Panc1 (cell line): ENCODE data around the gene ACSS3. TPM values are rescaled to one million over a fixed set of nuclear protein-coding genes. Genes with fewer than 3 reads are reported as not detected.

Experiments used
- ATAC-seq: fragments of 200-7000 bp; cut with Tn5 transposase; 2 replicates; pipeline ENCODE4 v1.9.1; 2020; ENCODE audit warnings: mild to moderate bottlenecking, moderate library complexity
- BruUV-seq: library from RNA; stranded (reverse); fragments of 400-500 nt; replicated peaks from 2 replicates; lab custom pipeline; 2021; lab: Mats Ljungman, UMichigan
- CTCF ChIA-PET: fragments of 300-600 bp; sonication (Branson Sonifier 250); formaldehyde crosslinking; loops from one replicate; lab custom pipeline; 2022; ENCODE audit warnings: antibody characterized with exemption; lab: Charles Lee
- POLR2A ChIA-PET: fragments of 300-600 bp; sonication (Branson Sonifier 250); formaldehyde crosslinking; loops from one replicate; lab custom pipeline; 2022; ENCODE audit warnings: antibody characterized with exemption; lab: Charles Lee
- DNase-seq: peaks from one replicate; pipeline ENCODE4 v3.0.0-alpha.2; 2010; ENCODE audit warnings: low read depth, low spot score
- H3K27ac ChIP-seq: 2 replicates; pipeline ENCODE4 v1.5.1; 2011; ENCODE audit warnings: mild to moderate bottlenecking, low read length, inconsistent platforms
- H3K27me3 ChIP-seq: fragments of 200-500 bp; sonication (Bioruptor generic); 2 replicates; pipeline ENCODE4 v1.6.0; 2014; ENCODE audit warnings: low read length, inconsistent platforms; ENCODE audit not compliant: control insufficient read depth, insufficient read depth
- H3K36me3 ChIP-seq: fragments of 200-500 bp; sonication (Bioruptor generic); 2 replicates; pipeline ENCODE4 v1.5.1; 2014; ENCODE audit warnings: inconsistent platforms, mild to moderate bottlenecking, low read length, moderate library complexity; ENCODE audit not compliant: control insufficient read depth, insufficient read depth
- H3K4me1 ChIP-seq: 2 replicates; pipeline ENCODE4 v1.5.1; 2011; ENCODE audit warnings: inconsistent platforms, mild to moderate bottlenecking, low read length, moderate library complexity; ENCODE audit not compliant: control insufficient read depth, insufficient read depth
- H3K4me3 ChIP-seq, 2 experiments: 2 replicates each; pipeline ENCODE4 v1.5.1; 2011 to 2012; ENCODE audit warnings: low read depth in 2 of 2, low read length in 2 of 2, mild to moderate bottlenecking in 2 of 2, inconsistent platforms in 1 of 2, moderate library complexity in 1 of 2
- H3K9me3 ChIP-seq: fragments of 200-500 bp; sonication (Bioruptor generic); 2 replicates; pipeline ENCODE4 v1.5.1; 2014; ENCODE audit warnings: low read depth, mild to moderate bottlenecking, inconsistent platforms, low read length, moderate library complexity; ENCODE audit not compliant: control insufficient read depth, insufficient read depth
- CTCF ChIP-seq: fragments of 450-650 bp; IDR thresholded peaks from 2 replicates; pipeline ENCODE4 v1.5.1; 2017; ENCODE audit warnings: mild to moderate bottlenecking
- POLR2AphosphoS5 ChIP-seq: IDR thresholded peaks from 2 replicates; pipeline ENCODE4 v1.6.1; 2012; ENCODE audit warnings: mild to moderate bottlenecking, low read depth, low read length, moderate library complexity
- REST ChIP-seq, 2 experiments: IDR thresholded peaks; 2 replicates each; pipeline ENCODE4 v1.6.1; 2011 to 2012; ENCODE audit warnings: low read depth in 2 of 2, control low read depth in 1 of 2, low read length in 1 of 2, mild to moderate bottlenecking in 1 of 2, moderate library complexity in 1 of 2; ENCODE audit not compliant: insufficient read depth in 1 of 2
- SIN3A ChIP-seq: IDR thresholded peaks from 2 replicates; pipeline ENCODE4 v1.6.1; 2012; ENCODE audit warnings: low read depth, mild to moderate bottlenecking, low read length, moderate library complexity, borderline replicate concordance; ENCODE audit not compliant: insufficient read depth
- TCF7L2 ChIP-seq: IDR thresholded peaks from 2 replicates; pipeline ENCODE4 v1.6.1; 2011; ENCODE audit warnings: mild to moderate bottlenecking, low read depth, low read length, inconsistent platforms
- in situ Hi-C: cut with HindIII; loops from 2 replicates; pipeline ENCODE4 v1.10.0; 2016; ENCODE audit warnings: low sequenced_read_pairs, low pct_unique_long_range_greater_than_20kb
- intact Hi-C: fragments of 100-400 bp; cut with micrococcal nuclease; formaldehyde crosslinking; loops from one replicate; pipeline ENCODE4 v1.10.0; 2022; ENCODE audit not compliant: unreplicated experiment
- total RNA-seq: library from RNA; stranded (reverse); gene quantifications from one replicate; pipeline ENCODE4 v1.2.1, GENCODE V29; 2021; ENCODE audit not compliant: unreplicated experiment

ACSS3 gene
- total RNA-seq, 1 experiment from 2014 or later: 0.10 TPM

GRCh38 chr12:81170072-81170471 is 92.2 kb downstream of the ACSS3 start:
- ATAC-seq (no peak), DNase-seq (no peak)
- ChIA-PET CTCF (no interaction called here), POLR2A (no interaction called here)
- no TSS peak for BruUV-seq
- Histone ChIP-seq H3K27ac (no peak overlapping the region), H3K9me3 (no peaks in the 10 kb centered on the region), H3K4me1 (no peaks in the 10 kb centered on the region), H3K27me3 (no peaks in the 10 kb centered on the region), H3K36me3 (no peaks in the 10 kb centered on the region), H3K4me3 (no peak overlapping the region)
- intact Hi-C loops (no loop called here), in situ Hi-C loops (no loop called here)
- TF ChIP-seq CTCF (no peak), POLR2AphosphoS5 (no peak), TCF7L2 (no peak), SIN3A (no peak), REST (IDR thresholded peaks at IDR 0.05; ENCODE audit: insufficient read depth in 1 of 2, low read depth in 2 of 2, low read length in 1 of 2) (no peak)

DNA sequence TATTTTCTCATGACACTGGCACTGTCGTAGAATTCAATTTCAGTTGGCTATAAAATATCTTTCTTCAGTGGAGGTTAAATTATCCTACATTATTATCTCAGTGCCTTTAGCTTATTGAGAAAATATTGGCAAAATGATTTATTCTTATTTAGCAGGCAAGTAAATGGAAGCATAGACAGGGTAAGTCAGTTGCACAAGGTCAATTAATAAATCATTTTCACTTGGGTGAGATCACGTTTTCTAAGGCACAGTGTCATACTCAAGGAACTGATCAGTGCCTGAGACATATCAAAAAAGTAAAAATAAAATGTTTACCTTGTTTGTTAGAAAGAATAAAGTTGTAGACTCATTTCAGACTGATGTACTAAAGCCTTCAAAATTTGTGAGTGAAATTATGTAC is 95.0 kb downstream of the ACSS3 start:
- H3K27ac ChIP-seq: no peak overlapping the region
- CTCF ChIA-PET: no interaction called here
- no TSS peak for BruUV-seq
- no peak for ATAC-seq
- H3K4me1 ChIP-seq: no peaks in the 10 kb centered on the region
- H3K27me3 ChIP-seq: no peaks in the 10 kb centered on the region
- no peaks in the 10 kb centered on the region for H3K9me3 ChIP-seq
- in situ Hi-C loops: no loop called here
- H3K4me3 ChIP-seq: no peak overlapping the region
- TF ChIP-seq CTCF: no peak
- intact Hi-C loops: no loop called here
- DNase-seq: no peak
- POLR2A ChIA-PET: no interaction called here
- no peaks in the 10 kb centered on the region for H3K36me3 ChIP-seq

DNA sequence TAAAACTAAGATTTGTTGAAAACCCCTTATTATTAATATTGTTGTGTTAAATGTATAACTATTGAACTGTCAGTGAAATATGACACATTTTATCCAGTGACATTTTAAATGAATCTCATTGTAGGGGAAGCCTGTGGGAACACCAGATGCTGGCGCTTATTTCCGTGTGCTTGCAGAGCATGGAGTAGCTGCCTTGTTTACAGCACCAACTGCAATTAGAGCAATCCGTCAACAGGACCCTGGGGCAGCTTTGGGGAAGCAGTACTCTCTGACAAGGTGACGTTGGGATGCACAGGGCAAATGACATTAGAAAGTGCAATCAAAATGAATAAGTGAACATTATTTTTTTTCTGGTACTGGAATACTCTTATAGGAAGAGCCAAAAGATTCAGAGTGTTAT is 96.8 kb downstream of the ACSS3 start:
- Histone ChIP-seq H3K9me3 (no peaks in the 10 kb centered on the region), H3K27me3 (no peaks in the 10 kb centered on the region), H3K4me1 (no peaks in the 10 kb centered on the region), H3K27ac (no peak overlapping the region), H3K4me3 (no peak overlapping the region), H3K36me3 (no peaks in the 10 kb centered on the region)
- DNase-seq: no peak
- no TSS peak for BruUV-seq
- in situ Hi-C loops (no loop called here), intact Hi-C loops (no loop called here)
- CTCF ChIA-PET: no interaction called here
- no peak for TF ChIP-seq POLR2AphosphoS5
- TF ChIP-seq CTCF: no peak
- TF ChIP-seq TCF7L2: no peak
- TF ChIP-seq SIN3A: no peak
- no peak for TF ChIP-seq REST (IDR thresholded peaks at IDR 0.05; ENCODE audit: insufficient read depth in 1 of 2, low read depth in 2 of 2, low read length in 1 of 2)
- POLR2A ChIA-PET: no interaction called here
- ATAC-seq: no peak
